ENCODE data around the gene CD247.

DNA sequence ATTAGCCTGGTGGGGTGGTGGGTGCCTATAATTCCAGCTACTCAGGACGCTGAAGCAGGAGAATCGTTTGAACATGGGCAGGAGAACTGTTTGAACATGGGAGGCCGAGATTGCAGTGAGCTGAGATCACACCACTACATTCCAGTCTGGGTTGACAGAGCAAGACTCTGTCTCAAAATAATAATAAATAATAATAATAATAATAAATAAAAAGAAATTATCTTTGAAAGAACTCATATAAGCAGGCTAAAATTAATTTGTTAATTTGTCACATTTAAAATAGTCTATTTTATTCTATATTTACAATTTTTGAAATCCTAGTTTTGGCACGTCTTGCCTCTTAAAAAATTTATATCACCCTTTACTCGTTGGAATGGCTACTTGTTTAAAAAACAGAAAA lies 27.6 kb downstream of the CD247 start:
- TF ChIP-seq, protein P1, sequence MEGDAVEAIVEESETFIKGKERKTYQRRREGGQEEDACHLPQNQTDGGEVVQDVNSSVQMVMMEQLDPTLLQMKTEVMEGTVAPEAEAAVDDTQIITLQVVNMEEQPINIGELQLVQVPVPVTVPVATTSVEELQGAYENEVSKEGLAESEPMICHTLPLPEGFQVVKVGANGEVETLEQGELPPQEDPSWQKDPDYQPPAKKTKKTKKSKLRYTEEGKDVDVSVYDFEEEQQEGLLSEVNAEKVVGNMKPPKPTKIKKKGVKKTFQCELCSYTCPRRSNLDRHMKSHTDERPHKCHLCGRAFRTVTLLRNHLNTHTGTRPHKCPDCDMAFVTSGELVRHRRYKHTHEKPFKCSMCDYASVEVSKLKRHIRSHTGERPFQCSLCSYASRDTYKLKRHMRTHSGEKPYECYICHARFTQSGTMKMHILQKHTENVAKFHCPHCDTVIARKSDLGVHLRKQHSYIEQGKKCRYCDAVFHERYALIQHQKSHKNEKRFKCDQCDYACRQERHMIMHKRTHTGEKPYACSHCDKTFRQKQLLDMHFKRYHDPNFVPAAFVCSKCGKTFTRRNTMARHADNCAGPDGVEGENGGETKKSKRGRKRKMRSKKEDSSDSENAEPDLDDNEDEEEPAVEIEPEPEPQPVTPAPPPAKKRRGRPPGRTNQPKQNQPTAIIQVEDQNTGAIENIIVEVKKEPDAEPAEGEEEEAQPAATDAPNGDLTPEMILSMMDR (IDR thresholded peaks at IDR 0.05; ENCODE audit: low read length) = no peak
- TF ChIP-seq EZH2 (optimal IDR thresholded peaks at IDR 0.05; ENCODE audit: low read depth, low read length) (no peak), EZH2phosphoT487 (IDR thresholded peaks at IDR 0.05; ENCODE audit: low read length) (no peak)
